NCI-H2227 (cell line): ENCODE measurements around the gene GATC.

Experiments
- DNase-seq: peaks from one replicate; lab custom pipeline; 2025; ENCODE audit not compliant: unreplicated experiment; lab: John Stamatoyannopoulos, UW

Gene GATC, protein sequence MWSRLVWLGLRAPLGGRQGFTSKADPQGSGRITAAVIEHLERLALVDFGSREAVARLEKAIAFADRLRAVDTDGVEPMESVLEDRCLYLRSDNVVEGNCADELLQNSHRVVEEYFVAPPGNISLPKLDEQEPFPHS

DNA sequence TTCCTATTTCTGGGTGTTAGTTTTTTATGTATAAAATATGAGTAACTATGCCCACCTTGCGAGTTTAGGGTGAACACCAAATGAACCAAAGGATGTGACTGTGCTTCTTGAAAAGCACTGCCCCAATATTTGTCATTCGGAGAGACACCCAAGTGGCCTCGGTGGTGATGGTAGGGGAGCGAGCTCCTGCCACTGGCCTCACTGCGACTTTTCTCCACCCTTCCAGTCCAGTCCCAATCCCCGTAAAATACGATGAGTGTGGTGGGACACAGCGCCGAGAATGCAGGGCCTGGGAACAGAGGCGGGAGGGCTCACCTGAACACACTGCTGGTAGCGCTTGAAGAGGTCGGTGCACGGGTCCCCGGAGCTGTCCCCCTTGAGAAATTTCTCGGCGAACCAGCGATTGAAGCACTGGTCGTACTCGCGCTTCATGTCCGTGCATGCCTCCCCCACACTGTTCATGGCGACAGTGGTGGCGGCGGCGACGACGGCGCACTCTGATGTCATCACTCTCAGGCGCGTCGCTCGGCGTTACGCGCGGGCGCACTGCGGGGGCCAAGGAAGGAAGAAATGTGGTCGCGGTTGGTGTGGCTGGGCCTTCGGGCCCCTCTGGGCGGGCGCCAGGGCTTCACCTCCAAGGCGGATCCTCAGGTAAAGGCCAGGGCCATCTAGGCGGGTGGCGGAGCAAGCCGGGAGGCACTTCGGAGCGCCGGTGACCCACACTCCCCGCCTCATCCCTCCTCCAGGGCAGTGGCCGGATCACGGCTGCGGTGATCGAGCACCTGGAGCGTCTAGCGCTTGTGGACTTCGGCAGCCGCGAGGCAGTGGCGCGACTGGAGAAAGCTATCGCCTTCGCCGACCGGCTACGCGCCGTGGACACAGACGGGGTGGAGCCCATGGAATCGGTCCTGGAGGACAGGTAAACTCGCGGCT lies at the start of gene GATC, which contains the start of gene TRIAP1:
GATC (plus strand) TSS at position 534 of the 933 bp plus-strand sequence; CDS start at position 571, 37 bp downstream.
TRIAP1 (minus strand) TSS at position 474 of the 933 bp plus-strand sequence; CDS start at position 462, 12 bp downstream.
- peak; percentile 93 for DNase-seq

DNA sequence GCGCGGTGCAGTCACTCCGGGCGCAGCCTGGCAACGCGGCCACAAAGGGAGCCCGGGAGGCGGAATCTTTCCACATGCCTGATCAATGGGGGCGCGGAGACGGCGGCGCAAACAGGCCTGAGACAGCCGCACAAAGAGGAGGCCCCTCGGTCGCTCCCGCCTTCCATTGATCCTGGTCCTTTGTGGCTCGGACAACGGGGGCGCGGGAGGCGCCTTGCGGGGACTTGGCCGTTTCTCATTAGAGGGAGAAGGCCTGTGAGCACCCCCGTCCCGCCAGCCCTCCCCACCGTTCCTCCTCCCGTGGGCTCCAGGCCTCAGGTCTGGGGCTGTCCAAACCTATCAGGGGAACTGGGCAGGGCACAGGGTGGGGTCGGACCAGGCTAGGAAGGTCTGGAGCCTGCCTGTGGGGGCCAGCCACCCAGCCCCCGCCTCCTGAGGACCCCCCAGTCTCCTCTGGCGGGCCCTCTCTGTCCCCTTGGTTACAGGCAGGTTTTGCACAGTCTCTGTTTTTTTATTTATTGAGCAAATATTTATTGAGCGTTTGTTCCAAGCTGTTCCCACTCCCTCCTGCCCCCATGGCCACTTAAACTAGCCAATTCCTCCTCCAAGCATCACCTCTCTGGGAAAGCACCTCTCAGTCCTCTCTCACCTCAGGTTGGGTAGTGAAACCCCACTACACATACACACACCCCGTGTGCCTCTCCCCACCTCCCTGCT lies 48.3 kb upstream of the GATC start:
- no peak for DNase-seq

DNA sequence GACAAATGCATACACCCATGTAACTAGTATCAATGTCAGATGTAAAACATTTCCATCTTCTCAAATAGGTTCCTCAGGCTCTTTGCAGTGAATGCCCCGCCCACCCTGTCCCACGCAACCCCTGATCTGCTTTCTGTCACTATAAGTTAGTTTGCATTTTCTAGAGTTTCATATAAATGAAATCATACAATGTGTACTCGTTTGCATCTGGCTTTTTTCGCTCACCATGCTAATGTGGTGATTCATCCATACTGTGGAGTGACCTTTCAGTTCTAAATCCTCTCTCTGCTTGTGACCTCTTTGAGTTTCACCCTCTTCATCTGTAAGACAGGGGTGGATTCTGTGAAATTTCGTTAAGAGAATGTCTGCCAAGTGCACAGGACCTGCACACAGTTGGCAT lies 46.7 kb upstream of the GATC start:
- no peak for DNase-seq

GRCh38 chr12:120402217-120402616 lies 44.0 kb upstream of the GATC start:
- DNase-seq, result peak; percentile 8

DNA sequence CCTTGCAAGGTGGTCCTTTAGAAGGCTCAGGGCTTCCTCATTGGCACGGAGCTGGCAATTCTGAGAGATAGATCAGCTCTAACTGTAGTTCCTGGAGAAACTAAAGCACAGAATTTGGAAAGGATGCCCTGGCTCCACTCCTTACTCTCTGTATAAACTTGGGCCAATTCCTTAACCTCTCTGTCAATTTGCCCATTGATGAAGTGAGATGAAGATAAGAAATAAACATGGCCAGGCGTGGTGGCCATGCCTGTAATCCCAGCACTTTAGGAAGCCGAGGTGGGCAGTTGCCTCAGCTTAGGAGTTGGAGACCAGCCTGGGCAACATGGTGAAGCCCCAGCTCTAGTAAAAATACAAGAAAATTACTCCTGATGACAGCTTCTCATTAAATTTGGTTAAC lies 42.4 kb upstream of the GATC start:
- DNase-seq, result no peak

GRCh38 chr12:120404271-120404670 lies 42.0 kb upstream of the GATC start:
- no peak for DNase-seq

DNA sequence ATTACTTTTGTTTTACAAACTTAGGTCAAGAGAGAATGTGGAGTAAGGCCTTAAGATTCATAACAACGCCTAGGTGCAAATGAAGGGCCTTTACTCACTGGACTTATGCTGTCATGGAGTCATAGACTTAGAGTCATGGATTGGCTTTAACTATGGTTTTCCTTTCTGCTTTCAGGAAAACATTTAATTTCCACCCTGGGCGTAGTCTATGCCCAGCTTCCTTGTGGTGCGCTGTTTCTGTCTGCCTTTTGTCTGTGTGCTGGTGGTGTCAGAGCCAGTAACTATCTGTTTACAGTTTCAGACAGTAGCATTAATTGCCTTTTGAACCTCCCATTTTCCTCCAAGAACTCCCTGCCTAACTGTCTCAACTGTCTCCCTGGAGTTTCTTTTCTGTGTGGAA lies 40.2 kb upstream of the GATC start:
- peak; percentile 34 for DNase-seq

DNA sequence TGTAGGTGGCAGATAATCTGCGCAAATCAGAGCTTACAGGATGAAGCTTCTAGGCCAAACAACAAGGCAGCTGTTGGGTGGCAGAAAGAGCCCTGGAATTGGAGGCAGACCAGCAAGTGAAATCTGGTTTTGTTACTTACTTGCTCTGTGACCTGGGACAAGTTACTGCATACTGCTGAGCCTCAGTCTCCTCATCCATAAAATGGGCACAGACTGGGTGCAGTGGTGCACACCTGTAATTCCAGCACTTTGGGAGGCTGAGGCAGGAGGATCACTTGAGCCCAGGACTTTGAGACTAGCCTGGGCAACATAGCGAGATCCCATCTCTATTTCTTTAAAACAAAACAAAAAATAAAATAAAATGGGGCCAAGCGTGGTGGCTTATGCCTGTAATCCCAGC lies 39.7 kb upstream of the GATC start:
- DNase-seq, result no peak

GRCh38 chr12:120408771-120409170 lies 37.5 kb upstream of the GATC start:
- DNase-seq, result no peak

DNA sequence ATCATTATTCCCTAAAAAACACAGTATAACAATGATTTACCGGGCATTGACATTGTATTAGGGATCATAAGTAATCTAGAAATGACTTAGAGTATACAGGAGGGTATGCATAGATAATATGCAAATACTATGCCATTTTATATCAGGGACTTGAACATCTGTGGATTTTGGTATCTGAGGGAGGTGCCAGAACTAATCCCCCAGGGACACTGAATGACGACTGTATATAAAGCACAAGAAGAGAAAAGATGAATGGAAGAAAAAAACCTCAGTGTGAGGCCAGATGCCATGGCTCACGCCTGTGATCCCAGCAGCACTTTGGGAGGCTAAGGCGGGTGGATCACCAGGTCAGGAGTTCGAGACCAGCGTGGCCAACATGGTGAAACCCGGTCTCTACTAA lies 33.8 kb upstream of the GATC start:
- DNase-seq, result no peak

GRCh38 chr12:120413901-120414695 lies 32.1 kb upstream of the GATC start:
- peak; percentile 77 for DNase-seq

- DNase-seq, result no peak
Measured at GRCh38 chr12:120416490-120417216, 29.6 kb upstream of the GATC start.

- DNase-seq, result no peak
Measured at GRCh38 chr12:120417917-120418580, 28.2 kb upstream of the GATC start.

DNA sequence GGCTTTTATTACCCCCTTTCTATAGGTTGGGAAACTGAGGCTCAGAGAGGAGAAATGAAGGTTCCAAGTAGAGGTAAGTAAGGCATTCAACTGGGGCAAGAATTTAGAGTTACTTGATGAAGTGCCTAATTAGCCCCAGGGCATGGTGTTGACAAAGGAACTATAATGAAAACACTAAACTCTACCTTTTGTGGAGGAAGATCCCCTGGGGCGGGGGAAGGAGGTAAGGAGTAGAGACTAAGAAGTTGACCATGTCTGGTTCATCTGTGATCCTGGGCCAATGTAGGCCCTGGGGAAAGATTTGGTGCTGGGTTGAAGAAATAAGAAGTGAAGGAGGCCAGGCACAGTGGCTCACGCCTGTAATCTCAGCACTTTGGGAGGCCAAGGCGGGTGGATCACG lies 24.5 kb upstream of the GATC start:
- no peak for DNase-seq

DNA sequence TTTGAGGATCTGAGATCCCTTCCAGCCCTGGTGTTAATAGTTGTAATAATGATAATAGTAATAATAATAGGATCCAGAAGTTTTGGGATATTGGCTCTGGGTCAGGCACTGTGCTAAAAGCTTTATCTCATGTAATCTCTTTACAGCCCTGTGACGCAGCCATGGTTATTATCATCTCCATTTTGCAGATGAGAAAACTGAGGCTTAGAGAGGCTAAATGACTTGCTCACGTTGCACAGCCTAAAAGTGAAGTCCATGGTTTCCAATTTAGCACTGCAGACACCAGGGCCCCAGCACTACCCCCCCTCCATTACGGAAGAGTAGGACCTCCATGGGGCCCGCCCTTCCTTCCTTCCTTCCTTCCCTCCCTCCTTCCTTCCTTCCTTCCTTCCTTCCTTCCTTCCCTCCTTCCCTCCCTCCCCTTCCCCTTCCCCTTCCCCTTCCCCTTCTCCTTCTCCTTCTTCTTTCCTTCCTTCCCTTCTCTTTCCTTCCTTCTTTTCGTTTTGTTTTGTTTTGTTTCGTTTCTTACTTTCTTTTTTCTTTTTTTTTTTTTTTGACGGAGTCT lies 23.3 kb upstream of the GATC start:
- DNase-seq, result no peak

DNA sequence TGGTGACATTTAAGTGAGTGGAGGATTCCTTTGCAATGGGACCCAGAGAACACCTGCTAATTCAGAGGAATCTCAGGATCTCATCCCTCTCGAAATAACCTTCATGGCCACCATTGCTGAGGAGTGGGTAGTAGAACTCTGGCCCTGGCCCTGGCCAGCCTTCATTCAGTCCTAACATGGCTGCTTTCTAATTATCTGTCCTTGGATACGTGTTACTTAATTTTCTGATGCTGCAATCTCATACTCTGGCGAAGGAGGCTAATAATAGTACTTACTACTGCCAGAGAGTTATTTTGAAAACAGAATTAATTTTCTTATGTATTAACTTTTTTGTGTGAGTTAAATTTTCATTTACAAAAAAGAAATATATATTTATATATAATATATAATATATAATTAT lies 20.4 kb upstream of the GATC start:
- DNase-seq, result no peak

DNA sequence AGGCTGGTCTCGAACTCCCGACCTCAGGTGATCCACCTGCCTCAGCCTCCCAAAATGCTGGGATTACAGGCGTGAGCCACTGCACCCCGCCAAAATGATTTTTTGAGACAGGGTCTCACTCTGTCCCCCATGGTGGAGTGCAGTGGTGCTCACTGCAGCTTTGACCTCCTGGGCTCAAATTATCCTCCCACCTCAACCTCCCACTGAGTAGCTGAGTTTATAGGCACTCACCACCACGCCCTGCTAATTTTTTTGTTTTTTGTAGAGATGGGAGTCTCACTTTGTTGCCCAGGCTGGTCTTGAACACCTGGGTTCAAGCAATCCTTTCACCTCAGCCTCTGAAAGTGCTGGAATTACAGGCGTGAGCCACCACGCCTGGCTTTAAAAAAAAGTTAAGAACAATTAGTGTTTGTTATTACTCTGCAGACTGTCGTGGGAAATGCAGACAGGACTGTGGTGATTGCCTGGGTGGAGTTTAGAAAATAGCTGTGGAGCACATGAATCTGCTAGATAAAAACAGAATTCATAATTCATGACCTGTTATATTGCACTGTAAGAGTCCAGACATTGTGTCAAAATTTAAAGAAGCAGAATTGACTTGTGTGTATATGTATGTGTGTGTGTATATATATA lies 17.5 kb upstream of the GATC start:
- DNase-seq, result no peak

DNA sequence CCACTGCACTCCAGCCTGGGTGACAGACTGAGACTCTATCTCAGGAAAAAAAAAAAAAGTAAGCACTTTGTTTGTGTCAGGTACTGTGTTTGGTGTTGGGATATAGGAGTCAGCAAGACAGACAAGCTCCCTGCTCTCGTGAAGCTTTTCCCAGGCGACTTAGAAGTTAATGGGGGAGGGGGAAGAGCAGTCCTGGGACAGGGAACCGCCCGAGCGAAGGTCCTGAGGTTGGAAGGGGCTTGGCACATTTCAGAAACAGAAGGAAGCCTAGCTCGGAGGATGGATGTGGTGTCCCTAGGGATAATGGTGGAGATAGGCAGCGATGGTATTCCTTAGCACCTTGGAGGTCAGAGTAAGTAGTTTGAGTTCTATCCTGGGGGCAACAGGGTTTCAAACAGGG lies 16.9 kb upstream of the GATC start:
- DNase-seq, result no peak
